ENCODE data around the gene DAGLB.

- no peak for TF ChIP-seq CTCF (IDR thresholded peaks at IDR 0.05)
- no peak for TF ChIP-seq POLR2AphosphoS5 (IDR thresholded peaks at IDR 0.05)
- TF ChIP-seq POLR2A (IDR thresholded peaks at IDR 0.05): no peak
These were observed 41.9 kb upstream of the DAGLB start for GRCh38 chr7:6489612-6490011.
